HG03064 (cell line): ENCODE data around the gene NUMA1.

Experiments
- ATAC-seq: cut with Tn5 transposase; IDR thresholded peaks from one replicate; pipeline ENCODE4 v1.9.1; 2021; ENCODE audit warnings: low read depth; ENCODE audit not compliant: unreplicated experiment

Gene NUMA1

GRCh38 chr11:72069200-72069599 is 11.1 kb downstream of the NUMA1 start:
- ATAC-seq: no peak

- no peak for ATAC-seq
These were observed 12.7 kb downstream of the NUMA1 start for GRCh38 chr11:72067676-72068075.

GRCh38 chr11:72067266-72067665 is 13.1 kb downstream of the NUMA1 start:
- no peak for ATAC-seq

- ATAC-seq: no peak
These were observed 13.5 kb downstream of the NUMA1 start for GRCh38 chr11:72066855-72067254.

- ATAC-seq: no peak
These were observed 18.5 kb downstream of the NUMA1 start for GRCh38 chr11:72061739-72062396.

- no peak for ATAC-seq
These were observed 21.8 kb downstream of the NUMA1 start for GRCh38 chr11:72058416-72059034.

GRCh38 chr11:72048766-72049460 is 31.4 kb downstream of the NUMA1 start:
- no peak for ATAC-seq

GRCh38 chr11:72045849-72046248 is 34.5 kb downstream of the NUMA1 start:
- no peak for ATAC-seq

- ATAC-seq: no peak
These were observed 38.1 kb downstream of the NUMA1 start for GRCh38 chr11:72042064-72042745.

GRCh38 chr11:72041364-72042063 is 38.8 kb downstream of the NUMA1 start:
- ATAC-seq: no peak

GRCh38 chr11:72040491-72041363 is 39.6 kb downstream of the NUMA1 start:
- no peak for ATAC-seq

- no peak for ATAC-seq
These were observed 40.4 kb downstream of the NUMA1 start for GRCh38 chr11:72039856-72040401.

- ATAC-seq: no peak
These were observed 41.1 kb downstream of the NUMA1 start for GRCh38 chr11:72039031-72039855.

GRCh38 chr11:72038491-72038890 is 41.9 kb downstream of the NUMA1 start:
- no peak for ATAC-seq

GRCh38 chr11:72037554-72038311 is 42.6 kb downstream of the NUMA1 start:
- ATAC-seq: no peak

GRCh38 chr11:72036687-72037086 is 43.7 kb downstream of the NUMA1 start:
- ATAC-seq: no peak

- ATAC-seq: no peak
These were observed 49.8 kb downstream of the NUMA1 start for GRCh38 chr11:72030472-72031045.

GRCh38 chr11:72026090-72026489 is 54.3 kb downstream of the NUMA1 start:
- ATAC-seq: no peak
